Measurements from ENCODE around the gene KCNIP1. TPM values are rescaled to one million over a fixed set of nuclear protein-coding genes. Genes with fewer than 3 reads are reported as not detected.

The KCNIP1 gene
- polyA plus RNA-seq, 1 of the 3 experiments (the other 2 are of a cell fraction): 1.3 TPM

- ChIA-PET POLR2A (no interaction called here), CTCF (interaction anchor here (0.6 kb wide), 1 partner anchor 1398 kb away, joined by 3 read pairs; no protein-coding TSS in a partner anchor)
- no peak overlapping the region for H3K4me2 ChIP-seq
Measured at GRCh38 chr5:170476704-170477103, 27.1 kb upstream of the KCNIP1 start.

GRCh38 chr5:170477906-170478305 is 25.9 kb upstream of the KCNIP1 start:
- H3K4me1 ChIP-seq (ENCODE audit: control insufficient read depth in 1 of 2, insufficient read depth in 2 of 2, low read depth in 1 of 2, low read length in 1 of 2): 0 out of 4 replicates have a peak, but pooled peaks cover 0 to 10% of the 10 kb centered on the region in 2 experiments
- no peak overlapping the region for H3K4me2 ChIP-seq
- H3K9me2 ChIP-seq: no peaks in the 10 kb centered on the region
- TF ChIP-seq NRF1 (IDR thresholded peaks at IDR 0.05; ENCODE audit: low read depth, low read length) (no peak), USF1 (IDR thresholded peaks at IDR 0.05; ENCODE audit: borderline replicate concordance, low read depth) (no peak), MEF2A (IDR thresholded peaks at IDR 0.05; ENCODE audit: borderline replicate concordance, low read depth) (no peak), SMC3 (IDR thresholded peaks at IDR 0.05; ENCODE audit: low read depth, low read length) (no peak), RCOR1 (IDR thresholded peaks at IDR 0.05; ENCODE audit: low read length) (no peak), SIN3A (IDR thresholded peaks at IDR 0.05; ENCODE audit: borderline replicate concordance, low read depth, low read length) (no peak), MAX (IDR thresholded peaks at IDR 0.05; ENCODE audit: low read depth) (no peak), USF2 (IDR thresholded peaks at IDR 0.05; ENCODE audit: borderline replicate concordance, low read depth, low read length) (no peak), CTCF (IDR thresholded peaks at IDR 0.05) (no peak), TAF1 (IDR thresholded peaks at IDR 0.05; ENCODE audit: borderline replicate concordance, low read depth, low read length) (no peak), EP300 (IDR thresholded peaks at IDR 0.05; ENCODE audit: borderline replicate concordance in 1 of 2, low read depth in 1 of 2, low read length in 1 of 2) (no peak), POLR2AphosphoS5 (IDR thresholded peaks at IDR 0.05; ENCODE audit: low read depth, low read length) (no peak), YY1 (IDR thresholded peaks at IDR 0.05; ENCODE audit: low read depth) (no peak), IRF3 (IDR thresholded peaks at IDR 0.05; ENCODE audit: low read depth, low read length) (no peak), ELF1 (IDR thresholded peaks at IDR 0.05) (no peak), ZBTB33 (IDR thresholded peaks at IDR 0.05; ENCODE audit: borderline replicate concordance, low read depth) (no peak), GATA2 (CRISPR knock-in tag; IDR thresholded peaks at IDR 0.05) (no peak), FOSL2 (IDR thresholded peaks at IDR 0.05; ENCODE audit: borderline replicate concordance, low read depth) (no peak), TEAD4 (IDR thresholded peaks at IDR 0.05; ENCODE audit: borderline replicate concordance, insufficient read depth) (no peak)
- no peaks in the 10 kb centered on the region for H3F3A ChIP-seq (replicated peaks; ENCODE audit: insufficient read depth)
- ChIA-PET POLR2A (no interaction called here), CTCF (no interaction called here)
- no peaks in the 10 kb centered on the region for H3K27me3 ChIP-seq (ENCODE audit: insufficient read depth)
- no peaks in the 10 kb centered on the region for H3K36me3 ChIP-seq (replicated peaks in 1 of 2; ENCODE audit: control insufficient read depth in 1 of 2, insufficient read depth in 2 of 2, low read length in 1 of 2)
- no peaks in the 10 kb centered on the region for H3K9me3 ChIP-seq
- no peaks in the 10 kb centered on the region for H4K20me1 ChIP-seq (ENCODE audit: insufficient read depth)
- no peak overlapping the region for H3K9ac ChIP-seq
- H3K27ac ChIP-seq (ENCODE audit: low read depth in 2 of 2, low read length in 1 of 2): no peak overlapping the region
- H2AFZ ChIP-seq (ENCODE audit: low read depth): no peak overlapping the region
- H3K4me3 ChIP-seq (ENCODE audit: low read depth in 2 of 2, low read length in 1 of 2): no peak overlapping the region
- no peak for DNase-seq
- no peaks in the 10 kb centered on the region for H3K79me2 ChIP-seq (ENCODE audit: insufficient read depth)
- WGBS (ENCODE audit: low lambda C conversion rate): 100% methylated on average over 1 of the region's 1 CpG

More at GRCh38 chr5:170476704-170477103, 27.1 kb upstream of the KCNIP1 start:
- no peak overlapping the region for H3K4me3 ChIP-seq (ENCODE audit: low read depth in 2 of 2, low read length in 1 of 2)
- no peaks in the 10 kb centered on the region for H4K20me1 ChIP-seq (ENCODE audit: insufficient read depth)
- no peak for DNase-seq
- H3K9me2 ChIP-seq: no peaks in the 10 kb centered on the region
- no peaks in the 10 kb centered on the region for H3K27me3 ChIP-seq (ENCODE audit: insufficient read depth)
- TF ChIP-seq EP300 (IDR thresholded peaks at IDR 0.05; ENCODE audit: borderline replicate concordance in 1 of 2, low read depth in 1 of 2, low read length in 1 of 2) (no peak), RCOR1 (IDR thresholded peaks at IDR 0.05; ENCODE audit: low read length) (no peak)
- 93% methylated on average over 3 of the region's 3 CpGs for WGBS (ENCODE audit: low lambda C conversion rate)
- H3K36me3 ChIP-seq (replicated peaks in 1 of 2; ENCODE audit: control insufficient read depth in 1 of 2, insufficient read depth in 2 of 2, low read length in 1 of 2): no peaks in the 10 kb centered on the region
- H3K79me2 ChIP-seq (ENCODE audit: insufficient read depth): no peaks in the 10 kb centered on the region
- no peak overlapping the region for H3K9ac ChIP-seq
- no peaks in the 10 kb centered on the region for H3F3A ChIP-seq (replicated peaks; ENCODE audit: insufficient read depth)
- H3K4me1 ChIP-seq (ENCODE audit: control insufficient read depth in 1 of 2, insufficient read depth in 2 of 2, low read depth in 1 of 2, low read length in 1 of 2): 0 out of 4 replicates have a peak, but pooled peaks cover 0 to 10% of the 10 kb centered on the region in 2 experiments
- H3K9me3 ChIP-seq: no peaks in the 10 kb centered on the region
- no peak overlapping the region for H3K27ac ChIP-seq (ENCODE audit: low read depth in 2 of 2, low read length in 1 of 2)
- no peak overlapping the region for H2AFZ ChIP-seq (ENCODE audit: low read depth)

Measured in SK-N-SH (cell line).